GM23248 (cell line): ENCODE measurements around the gene SMG9. TPM values are rescaled to one million over a fixed set of nuclear protein-coding genes. Genes with fewer than 3 reads are reported as not detected.

Source experiments
- DNase-seq: peaks from one replicate; pipeline ENCODE4 v3.0.0-alpha.2; 2015
- H2AFZ ChIP-seq: fragments of 200-600 bp; sonication (generic); 2 replicates; pipeline ENCODE4 v1.6.1; 2016; ENCODE audit warnings: antibody characterized with exemption
- H3F3A ChIP-seq: fragments of 200-600 bp; sonication (generic); 2 replicates; pipeline ENCODE4 v1.6.1; 2016; ENCODE audit warnings: mild to moderate bottlenecking, antibody characterized with exemption, mixed run types; ENCODE audit not compliant: insufficient read depth
- H3K27ac ChIP-seq: fragments of 200-600 bp; sonication (generic); 2 replicates; pipeline ENCODE4 v1.5.1; 2016; ENCODE audit warnings: mild to moderate bottlenecking
- H3K27me3 ChIP-seq: fragments of 200-600 bp; sonication (generic); replicated peaks from 2 replicates; pipeline ENCODE4 v1.6.1; 2016; ENCODE audit warnings: mild to moderate bottlenecking; ENCODE audit not compliant: insufficient read depth
- H3K36me3 ChIP-seq: fragments of 200-600 bp; sonication (generic); 2 replicates; pipeline ENCODE4 v1.6.1; 2016; ENCODE audit warnings: low read depth, mild to moderate bottlenecking
- H3K4me1 ChIP-seq: fragments of 200-600 bp; sonication (generic); 2 replicates; pipeline ENCODE4 v1.6.1; 2016; ENCODE audit warnings: mild to moderate bottlenecking; ENCODE audit not compliant: insufficient read depth
- H3K4me2 ChIP-seq: fragments of 200-600 bp; sonication (generic); one replicate; pipeline ENCODE4 v1.6.1; 2016; ENCODE audit warnings: mild to moderate bottlenecking; ENCODE audit not compliant: unreplicated experiment
- H3K4me3 ChIP-seq: fragments of 200-600 bp; sonication (generic); 2 replicates; pipeline ENCODE4 v1.5.1; 2016; ENCODE audit warnings: mild to moderate bottlenecking
- H3K79me2 ChIP-seq: fragments of 200-600 bp; sonication (generic); 2 replicates; pipeline ENCODE4 v1.6.1; 2016; ENCODE audit warnings: mild to moderate bottlenecking; ENCODE audit not compliant: insufficient read depth
- H3K9ac ChIP-seq: fragments of 200-600 bp; sonication (generic); 2 replicates; pipeline ENCODE4 v1.6.1; 2016; ENCODE audit warnings: mild to moderate bottlenecking
- H3K9me2 ChIP-seq: fragments of 200-600 bp; sonication (generic); 2 replicates; pipeline ENCODE4 v1.6.1; 2016; ENCODE audit warnings: mixed run types, mild to moderate bottlenecking, moderate library complexity; ENCODE audit not compliant: insufficient read depth
- H3K9me3 ChIP-seq: fragments of 200-600 bp; sonication (generic); one replicate; pipeline ENCODE4 v1.6.1; 2017; ENCODE audit warnings: low read depth
- H4K20me1 ChIP-seq: fragments of 200-600 bp; sonication (generic); 2 replicates; pipeline ENCODE4 v1.6.0; 2016; ENCODE audit not compliant: insufficient read depth
- EZH2 ChIP-seq: fragments of 200-600 bp; sonication (generic); IDR thresholded peaks from 2 replicates; pipeline ENCODE4 v1.6.1; 2018; ENCODE audit warnings: antibody characterized with exemption, mild to moderate bottlenecking; ENCODE audit not compliant: insufficient read depth, poor library complexity, severe bottlenecking
- EZH2phosphoT487 ChIP-seq: fragments of 200-600 bp; sonication (generic); IDR thresholded peaks from 2 replicates; pipeline ENCODE4 v1.6.1; 2018; ENCODE audit warnings: antibody characterized with exemption, moderate library complexity, mild to moderate bottlenecking, low read depth; ENCODE audit not compliant: insufficient read depth
- whole genome bisulfite sequencing, 2 experiments: methylation state at CpG; one replicate each; pipeline ENCODE4 v1.1.6; 2015 to 2017; ENCODE audit warnings: low lambda C conversion rate in 2 of 2, low coverage in 1 of 2; ENCODE audit errors: missing lambda C conversion rate in 2 of 2; 5-methylcytosine and 5-hydroxymethylcytosine counted together
- in situ Hi-C: fragments of 300-500 bp; cut with MboI; formaldehyde crosslinking; loops from 2 replicates; pipeline ENCODE4 v1.15.0; 2020
- polyA plus RNA-seq: library from polyadenylated mRNA; unstranded; fragments of >200 nt; fragmentation: Nextera tagmentation; extraction: Ambion mirVana; gene quantifications from 2 replicates; pipeline ENCODE4 v1.2.1, GENCODE V29; 2016
- total RNA-seq: library from RNA; depleted of rRNA; stranded (reverse); fragments of >200 nt; shearing (Covaris generic); gene quantifications from 2 replicates; pipeline ENCODE4 v1.2.3, GENCODE V29; 2014

SMG9 gene
- total and polyA plus RNA-seq, 2 experiments from 2014 or later = 13.0 to 23.2 TPM

DNA sequence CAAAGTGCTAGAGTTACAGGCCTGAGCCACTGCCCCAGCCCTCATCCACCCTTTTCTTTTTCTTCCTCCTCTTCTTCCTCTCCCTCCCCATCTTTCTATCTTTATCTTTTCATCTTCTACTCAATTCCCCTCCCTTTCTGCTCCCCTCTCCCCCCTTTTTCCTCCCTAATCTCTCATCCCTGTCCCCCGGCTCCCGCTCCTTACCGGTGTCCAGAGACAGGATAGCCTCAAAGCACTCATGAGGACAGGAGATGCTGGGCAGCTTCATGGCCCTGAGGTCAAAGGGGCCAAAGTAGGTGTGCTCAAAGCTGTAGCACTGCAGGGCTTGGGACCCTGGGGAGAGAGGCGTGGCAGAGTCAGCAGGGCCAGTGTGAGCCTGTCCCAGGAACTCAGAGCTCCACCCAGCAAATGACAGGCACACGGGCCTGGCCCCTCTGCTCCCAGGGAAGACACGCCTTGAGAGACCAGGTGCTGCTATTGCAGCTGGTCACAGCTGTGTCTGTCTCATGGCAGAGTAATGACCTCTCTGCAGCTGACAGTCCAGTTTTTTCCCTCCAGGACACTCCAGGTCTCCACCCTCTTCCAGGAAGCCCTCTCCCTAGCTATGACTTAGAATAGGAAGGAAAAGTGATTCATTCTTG lies 44.9 kb upstream of the SMG9 start:
- no peaks in the 10 kb centered on the region for H3F3A ChIP-seq
- H3K9me3 ChIP-seq = no peaks in the 10 kb centered on the region
- no peak overlapping the region for H3K4me2 ChIP-seq
- H3K27me3 ChIP-seq = peaks cover 7% of the 10 kb centered on the region; the same call in 1 of the 2 replicates
- no peak for TF ChIP-seq EZH2
- H3K27ac ChIP-seq = no peak overlapping the region
- no peaks in the 10 kb centered on the region for H3K9me2 ChIP-seq
- in situ Hi-C loops = no loop called here
- H2AFZ ChIP-seq = no peak overlapping the region
- H3K9ac ChIP-seq = no peak overlapping the region
- H3K4me3 ChIP-seq = no peak overlapping the region
- no peaks in the 10 kb centered on the region for H4K20me1 ChIP-seq
- WGBS, 2 experiments = 49 to 55% methylated on average over 6 of the region's 6 CpGs
- DNase-seq = no peak
- H3K79me2 ChIP-seq = no peaks in the 10 kb centered on the region
- no peaks in the 10 kb centered on the region for H3K4me1 ChIP-seq
- no peaks in the 10 kb centered on the region for H3K36me3 ChIP-seq

DNA sequence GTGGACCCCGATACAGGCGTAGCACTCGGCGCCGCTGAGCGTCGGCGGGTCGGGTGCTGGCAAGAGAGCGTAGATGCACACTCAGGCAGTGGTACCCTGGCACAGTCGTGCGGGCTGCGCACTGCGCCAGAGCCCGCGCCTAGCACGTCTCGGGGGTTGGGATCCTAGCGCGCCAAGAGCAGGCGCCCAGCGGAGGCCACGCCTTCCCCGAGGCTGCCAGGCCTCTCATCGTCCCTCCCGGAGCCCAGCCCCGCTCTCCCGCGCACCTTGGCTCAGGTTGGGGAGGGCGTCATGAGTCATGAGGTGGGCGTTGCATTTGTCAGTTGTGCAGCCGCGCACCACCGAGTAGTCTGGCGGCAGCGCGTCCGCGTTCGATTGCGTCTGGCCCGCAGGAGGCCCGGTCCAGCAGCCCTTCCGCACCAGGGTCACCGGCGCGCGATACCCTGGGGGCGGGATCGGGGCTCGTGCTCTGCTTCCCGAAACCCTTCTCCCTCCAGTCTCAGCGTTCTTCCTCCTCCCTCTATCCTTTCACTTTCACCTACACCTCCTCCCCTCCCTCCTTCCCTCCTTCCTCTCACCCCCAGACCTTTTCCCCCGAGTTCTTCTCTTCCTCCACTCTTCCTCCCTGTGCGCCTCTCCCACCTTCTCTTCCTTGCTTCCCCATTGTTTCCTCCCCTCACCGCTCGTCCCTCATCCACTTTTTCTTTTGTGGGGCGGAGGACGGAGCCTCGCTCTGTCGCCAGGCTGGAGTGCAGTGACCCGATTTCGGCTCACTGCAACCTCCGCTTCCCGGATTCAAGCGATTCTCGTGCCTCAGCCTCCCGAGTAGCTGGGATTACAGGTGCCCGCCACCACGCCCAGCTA lies 44.0 kb upstream of the SMG9 start:
- Histone ChIP-seq H3K79me2 (no peaks in the 10 kb centered on the region), H3K4me3 (peak overlapping the region; percentile 71), H3F3A (no peaks in the 10 kb centered on the region), H3K27ac (no peak overlapping the region), H3K9me2 (no peaks in the 10 kb centered on the region), H3K9me3 (no peaks in the 10 kb centered on the region), H4K20me1 (no peaks in the 10 kb centered on the region), H3K36me3 (no peaks in the 10 kb centered on the region), H3K4me1 (no peaks in the 10 kb centered on the region), H3K4me2 (peak overlapping the region; percentile 66), H3K27me3 (peaks cover 7% of the 10 kb centered on the region; the same call in 1 of the 2 replicates), H2AFZ (peak overlapping the region; percentile 66), H3K9ac (no peak overlapping the region)
- 13 to 19% methylated on average over 44 to 66 of the region's 70 CpGs for WGBS, 2 experiments
- DNase-seq = peak; percentile 63
- no peak for TF ChIP-seq EZH2
- TF ChIP-seq EZH2phosphoT487 = no peak
- in situ Hi-C loops = no loop called here

DNA sequence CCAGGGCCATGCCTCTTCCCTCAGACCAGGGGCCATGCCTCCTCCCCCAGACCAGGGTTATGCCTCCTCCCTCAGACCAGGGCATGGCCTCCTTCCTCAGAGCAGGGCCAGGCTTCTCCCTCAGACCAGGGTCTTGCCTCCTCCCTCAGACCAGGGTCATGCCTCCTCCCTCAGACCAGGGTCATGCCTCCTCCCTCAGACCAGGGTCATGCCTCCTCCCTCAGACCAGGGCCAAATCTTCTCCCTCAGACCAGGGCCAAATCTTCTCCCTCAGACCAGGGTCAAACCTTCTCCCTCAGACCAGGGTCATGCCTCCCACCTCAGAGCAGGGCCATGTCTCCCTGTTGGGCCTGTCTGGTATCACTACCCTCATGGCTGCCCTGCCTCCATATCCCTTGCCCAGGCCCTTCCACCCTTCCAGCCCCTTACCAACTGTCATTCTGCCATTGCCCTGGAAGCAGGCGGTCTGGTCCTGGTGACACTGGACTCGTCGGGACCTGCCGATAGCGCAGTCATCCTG lies 43.3 kb upstream of the SMG9 start:
- H3K4me2 ChIP-seq = peak overlapping the region; percentile 66
- in situ Hi-C loops = no loop called here
- peak overlapping the region; percentile 66 for H2AFZ ChIP-seq
- H3K9me2 ChIP-seq = no peaks in the 10 kb centered on the region
- H3K27ac ChIP-seq = no peak overlapping the region
- 59 to 62% methylated on average over 5 of the region's 5 CpGs for WGBS, 2 experiments
- no peaks in the 10 kb centered on the region for H3K9me3 ChIP-seq
- peaks cover 8% of the 10 kb centered on the region for H3K27me3 ChIP-seq
- H4K20me1 ChIP-seq = no peaks in the 10 kb centered on the region
- DNase-seq = no peak
- no peaks in the 10 kb centered on the region for H3F3A ChIP-seq
- H3K4me1 ChIP-seq = no peaks in the 10 kb centered on the region
- TF ChIP-seq EZH2 (no peak), EZH2phosphoT487 (no peak)
- H3K9ac ChIP-seq = no peak overlapping the region
- H3K4me3 ChIP-seq = peak overlapping the region; percentile 71
- no peaks in the 10 kb centered on the region for H3K36me3 ChIP-seq
- H3K79me2 ChIP-seq = no peaks in the 10 kb centered on the region

DNA sequence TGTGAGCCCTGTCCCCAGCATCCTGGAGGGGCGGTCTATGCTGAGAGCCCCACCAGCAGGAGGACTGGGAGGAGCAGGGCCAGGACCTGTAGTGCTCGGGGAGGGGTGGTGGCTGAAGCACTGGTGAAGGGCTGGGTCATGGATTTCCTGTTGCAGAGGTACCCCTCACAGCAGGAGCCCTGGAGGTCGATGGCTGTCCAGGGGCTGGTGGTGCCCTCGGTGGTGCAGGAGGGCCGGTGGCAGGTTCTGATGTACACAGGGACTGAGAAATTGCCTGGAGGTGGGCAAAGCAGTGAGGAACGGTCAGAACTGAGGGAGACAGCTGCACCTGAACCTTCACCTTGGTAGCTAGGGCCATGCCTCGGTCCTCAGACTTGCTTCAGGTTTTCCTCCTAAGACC lies 42.8 kb upstream of the SMG9 start:
- H3K9ac ChIP-seq = no peak overlapping the region
- no peaks in the 10 kb centered on the region for H3K36me3 ChIP-seq
- H3K27me3 ChIP-seq = peaks cover 10% of the 10 kb centered on the region
- no peaks in the 10 kb centered on the region for H4K20me1 ChIP-seq
- TF ChIP-seq EZH2 (no peak), EZH2phosphoT487 (no peak)
- no peaks in the 10 kb centered on the region for H3K9me3 ChIP-seq
- DNase-seq = no peak
- in situ Hi-C loops = no loop called here
- no peaks in the 10 kb centered on the region for H3F3A ChIP-seq
- no peak overlapping the region for H3K4me3 ChIP-seq
- no peak overlapping the region for H2AFZ ChIP-seq
- H3K4me1 ChIP-seq = no peaks in the 10 kb centered on the region
- 63 to 70% methylated on average over 7 of the region's 7 CpGs for WGBS, 2 experiments
- H3K79me2 ChIP-seq = no peaks in the 10 kb centered on the region
- no peak overlapping the region for H3K27ac ChIP-seq
- no peaks in the 10 kb centered on the region for H3K9me2 ChIP-seq
- no peak overlapping the region for H3K4me2 ChIP-seq
